Liver (tissue), 9 donors: ENCODE results near the gene RHOG. TPM values are rescaled to one million over a fixed set of nuclear protein-coding genes. Genes with fewer than 3 reads are reported as not detected.

Experiments
- DNase-seq: peaks from one replicate; pipeline ENCODE4 v3.0.0-alpha.2; 2017; ENCODE audit warnings: low spot score
- H3K27ac ChIP-seq, 2 donors: one replicate each; pipeline ENCODE4 v1.7.0; 2013; ENCODE audit warnings: inconsistent platforms in 2 of 2, low read length in 2 of 2, control low read depth in 1 of 2, low read depth in 1 of 2, mild to moderate bottlenecking in 1 of 2
- H3K27me3 ChIP-seq, 4 donors: one replicate each; pipeline versions ENCODE4 v1.6.1 to v1.7.0; 2013; ENCODE audit warnings: low read length in 3 of 4, inconsistent platforms in 1 of 4, mild to moderate bottlenecking in 1 of 4, moderate library complexity in 1 of 4; ENCODE audit not compliant: control insufficient read depth in 4 of 4, insufficient read depth in 4 of 4
- H3K36me3 ChIP-seq, 4 donors: one replicate each; pipeline versions ENCODE4 v1.6.1 to v1.7.0; 2013; ENCODE audit warnings: low read length in 3 of 4, mild to moderate bottlenecking in 3 of 4, low read depth in 1 of 4, moderate library complexity in 1 of 4; ENCODE audit not compliant: control insufficient read depth in 4 of 4, insufficient read depth in 3 of 4
- H3K4me1 ChIP-seq, 4 donors: one replicate each; pipeline versions ENCODE4 v1.6.1 to v1.7.0; 2013; ENCODE audit warnings: low read length in 3 of 4, mild to moderate bottlenecking in 3 of 4, moderate library complexity in 1 of 4; ENCODE audit not compliant: control insufficient read depth in 4 of 4, insufficient read depth in 4 of 4
- H3K4me3 ChIP-seq, 3 donors: one replicate each; pipeline versions ENCODE4 v1.6.1 to v1.7.0; 2013; ENCODE audit warnings: low read length in 3 of 3, control low read depth in 1 of 3, low read depth in 1 of 3, mild to moderate bottlenecking in 1 of 3
- H3K9ac ChIP-seq, 2 donors: one replicate each; pipeline ENCODE4 v1.7.0; 2013; ENCODE audit warnings: low read length in 2 of 2, mild to moderate bottlenecking in 2 of 2, moderate library complexity in 2 of 2, control low read depth in 1 of 2, low read depth in 1 of 2
- H3K9me3 ChIP-seq, 4 donors: one replicate each; pipeline versions ENCODE4 v1.6.1 to v1.7.0; 2013; ENCODE audit warnings: low read length in 3 of 4; ENCODE audit not compliant: control insufficient read depth in 4 of 4
- ATF3 ChIP-seq: IDR thresholded peaks from 2 replicates; pipeline ENCODE4 v1.6.1; 2016; ENCODE audit warnings: antibody characterized with exemption
- CTCF ChIP-seq: fragments of 150-350 bp; IDR thresholded peaks from 2 replicates; pipeline ENCODE4 v1.5.1; 2017; ENCODE audit warnings: improper control_type of control experiment, low read depth, low read length; ENCODE audit not compliant: missing input control
- EGR1 ChIP-seq, 2 donors: IDR thresholded peaks; 2 replicates each; pipeline ENCODE4 v1.6.1; 2016 to 2018; ENCODE audit warnings: antibody characterized with exemption in 2 of 2, low read depth in 2 of 2
- FOXA1 ChIP-seq: IDR thresholded peaks from 2 replicates; pipeline ENCODE4 v1.6.1; 2016; ENCODE audit warnings: antibody characterized with exemption
- FOXA2 ChIP-seq: IDR thresholded peaks from 2 replicates; pipeline ENCODE4 v1.6.1; 2016; ENCODE audit warnings: antibody characterized with exemption
- GABPA ChIP-seq, 2 donors: IDR thresholded peaks in 1 of 2; conservative IDR thresholded peaks in 1 of 2; 2 replicates each; pipeline ENCODE4 v1.6.1; 2016; ENCODE audit warnings: antibody characterized with exemption in 2 of 2, mild to moderate bottlenecking in 1 of 2, moderate library complexity in 1 of 2
- HNF4A ChIP-seq, 2 donors: conservative IDR thresholded peaks; 2 replicates each; pipeline ENCODE4 v1.6.1; 2016; ENCODE audit warnings: antibody characterized with exemption in 2 of 2, mild to moderate bottlenecking in 2 of 2
- HNF4G ChIP-seq: IDR thresholded peaks from 2 replicates; pipeline ENCODE4 v1.6.1; 2016; ENCODE audit warnings: antibody characterized with exemption
- JUND ChIP-seq, 2 donors: IDR thresholded peaks; 2 replicates each; pipeline ENCODE4 v1.6.1; 2016; ENCODE audit warnings: antibody characterized with exemption in 2 of 2
- MAX ChIP-seq: IDR thresholded peaks from 2 replicates; pipeline ENCODE4 v1.6.1; 2016; ENCODE audit warnings: antibody characterized with exemption
- NR2F2 ChIP-seq: IDR thresholded peaks from 2 replicates; pipeline ENCODE4 v1.6.1; 2016; ENCODE audit warnings: antibody characterized with exemption
- RAD21 ChIP-seq, 2 donors: IDR thresholded peaks; 2 replicates each; pipeline ENCODE4 v1.6.1; 2016; ENCODE audit warnings: antibody characterized with exemption in 2 of 2, mild to moderate bottlenecking in 2 of 2
- REST ChIP-seq: IDR thresholded peaks from 2 replicates; pipeline ENCODE4 v1.6.1; 2016; ENCODE audit warnings: antibody characterized with exemption, mild to moderate bottlenecking
- RXRA ChIP-seq, 2 donors: IDR thresholded peaks; 2 replicates each; pipeline ENCODE4 v1.6.1; 2017 to 2018; ENCODE audit warnings: antibody characterized with exemption in 2 of 2, mild to moderate bottlenecking in 1 of 2
- SP1 ChIP-seq: IDR thresholded peaks from 2 replicates; pipeline ENCODE4 v1.6.1; 2018; ENCODE audit warnings: antibody characterized with exemption, mild to moderate bottlenecking
- TAF1 ChIP-seq: conservative IDR thresholded peaks from 2 replicates; pipeline ENCODE4 v1.6.1; 2016; ENCODE audit warnings: antibody characterized with exemption, mild to moderate bottlenecking
- YY1 ChIP-seq: IDR thresholded peaks from 2 replicates; pipeline ENCODE4 v1.6.1; 2016; ENCODE audit warnings: antibody characterized with exemption, mild to moderate bottlenecking
- ZBTB33 ChIP-seq: IDR thresholded peaks from 2 replicates; pipeline ENCODE4 v1.6.1; 2016; ENCODE audit warnings: antibody characterized with exemption
- WGBS: extraction: QIAGEN DNeasy Blood & Tissue Kit; methylation state at CpG from one replicate; pipeline ENCODE4 v1.1.7; 2013; 5-methylcytosine and 5-hydroxymethylcytosine counted together
- polyA plus RNA-seq, 2 donors: library from polyadenylated mRNA; stranded (reverse) in 1 of 2; unstranded in 1 of 2; fragments of 200-250 nt in 1 of 2; fragments of >200 nt in 1 of 2; fragmentation: Nextera tagmentation in 1 of 2; extraction: Ambion mirVana in 1 of 2; gene quantifications; one replicate each; pipeline versions ENCODE4 v1.2.1 to v1.2.3, GENCODE V29; 2013 to 2015
- total RNA-seq, 2 donors: library from RNA; depleted of rRNA; stranded (reverse); fragments of >200 nt; gene quantifications; one replicate each; pipeline ENCODE4 v1.2.3, GENCODE V29; 2014
- donor health status: healthy.
- donor health status: healthy.
- donor health status: healthy.
- donor health status: healthy.
- donor health status: healthy.

Gene RHOG
- total and polyA plus RNA-seq, 4 donors: 7.4 to 32.9 (median 17.8) TPM

- Histone ChIP-seq H3K4me3 (no peak overlapping the region), H3K27me3 (no peaks in the 10 kb centered on the region), H3K36me3 (peaks cover 4 to 15% (median 13%) of the 10 kb centered on the region in 4 donors), H3K27ac (no peak overlapping the region), H3K9ac (no peak overlapping the region), H3K9me3 (no peaks in the 10 kb centered on the region), H3K4me1 (peaks cover 2 to 15% (median 3%) of the 10 kb centered on the region in 4 donors)
- no peak for TF ChIP-seq FOXA2
- TF ChIP-seq REST: no peak
- TF ChIP-seq SP1: no peak
- no peak for TF ChIP-seq RAD21 (IDR thresholded peaks at IDR 0.05)
- TF ChIP-seq MAX: no peak
- no peak for TF ChIP-seq GABPA (IDR thresholded peaks at IDR 0.05 in 1 of 2, conservative IDR thresholded peaks at IDR 0.05 in 1 of 2)
- TF ChIP-seq HNF4A (conservative IDR thresholded peaks at IDR 0.05): no peak
- no peak for TF ChIP-seq ATF3
- TF ChIP-seq JUND (IDR thresholded peaks at IDR 0.05): no peak
- no peak for TF ChIP-seq CTCF
- TF ChIP-seq YY1: no peak
- TF ChIP-seq HNF4G: no peak
- no peak for TF ChIP-seq EGR1 (IDR thresholded peaks at IDR 0.05; ENCODE audit: low read depth in 2 of 2)
- TF ChIP-seq RXRA (IDR thresholded peaks at IDR 0.05): no peak
- TF ChIP-seq NR2F2: no peak
- no peak for TF ChIP-seq FOXA1
- TF ChIP-seq TAF1: no peak
- no peak for TF ChIP-seq ZBTB33
- DNase-seq: no peak
- WGBS: 77% methylated on average over 1 of the region's 1 CpG
These were observed 10.0 kb downstream of the RHOG start for GRCh38 chr11:3830730-3831129.
